MM.1S (cell line): ENCODE measurements around the gene KLHL24.
"Not testable (repeated sequence)": the region's sequence is repeated elsewhere in the genome, so short reads cannot be mapped to it uniquely, and the experiment has no call there.

Experiments
- DNase-seq: peaks from one replicate; pipeline ENCODE4 v3.0.0-alpha.2; 2015
- H2AFZ ChIP-seq: fragments of 300-600 bp; sonication (generic); 2 replicates; pipeline ENCODE4 v1.6.0; 2016; ENCODE audit warnings: antibody characterized with exemption, low read length
- H3F3A ChIP-seq: fragments of 300-600 bp; sonication (generic); 2 replicates; pipeline ENCODE4 v1.6.1; 2016; ENCODE audit warnings: mild to moderate bottlenecking, antibody characterized with exemption, low read length, moderate library complexity, mixed read lengths; ENCODE audit not compliant: insufficient read depth
- H3K27ac ChIP-seq: fragments of 300-600 bp; sonication (generic); 2 replicates; pipeline ENCODE4 v1.5.1; 2016; ENCODE audit warnings: mild to moderate bottlenecking, low read length
- H3K27me3 ChIP-seq: fragments of 300-600 bp; sonication (generic); replicated peaks from 2 replicates; pipeline ENCODE4 v1.6.0; 2016; ENCODE audit warnings: low read length; ENCODE audit not compliant: insufficient read depth
- H3K36me3 ChIP-seq: fragments of 300-600 bp; sonication (generic); replicated peaks from 2 replicates; pipeline ENCODE4 v1.6.1; 2016; ENCODE audit warnings: mild to moderate bottlenecking, low read length, mixed read lengths; ENCODE audit not compliant: insufficient read depth
- H3K4me1 ChIP-seq: fragments of 300-600 bp; sonication (generic); 2 replicates; pipeline ENCODE4 v1.6.1; 2016; ENCODE audit warnings: low read length, mixed read lengths
- H3K4me2 ChIP-seq: fragments of 300-600 bp; sonication (generic); 2 replicates; pipeline ENCODE4 v1.6.0; 2016; ENCODE audit warnings: low read depth, low read length
- H3K4me3 ChIP-seq: fragments of 300-600 bp; sonication (generic); 2 replicates; pipeline ENCODE4 v1.5.1; 2016; ENCODE audit warnings: low read length, mixed read lengths
- H3K79me2 ChIP-seq: fragments of 300-600 bp; sonication (generic); 2 replicates; pipeline ENCODE4 v1.6.1; 2016; ENCODE audit warnings: mixed run types, low read length, mixed read lengths
- H3K9ac ChIP-seq: fragments of 300-600 bp; sonication (generic); 2 replicates; pipeline ENCODE4 v1.6.1; 2016; ENCODE audit warnings: low read length, mixed read lengths
- H3K9me2 ChIP-seq: fragments of 300-600 bp; sonication (generic); replicated peaks from 2 replicates; pipeline ENCODE4 v1.6.1; 2016; ENCODE audit warnings: mild to moderate bottlenecking, low read length, mixed read lengths; ENCODE audit not compliant: insufficient read depth
- H3K9me3 ChIP-seq: fragments of 300-600 bp; sonication (generic); replicated peaks from 2 replicates; pipeline ENCODE4 v1.6.1; 2016; ENCODE audit warnings: mild to moderate bottlenecking, low read length, mixed read lengths; ENCODE audit not compliant: insufficient read depth
- H4K20me1 ChIP-seq: fragments of 300-600 bp; sonication (generic); 2 replicates; pipeline ENCODE4 v1.6.1; 2016; ENCODE audit warnings: mild to moderate bottlenecking, low read length, moderate library complexity, mixed read lengths; ENCODE audit not compliant: insufficient read depth
- EZH2 ChIP-seq: fragments of 300-600 bp; sonication (generic); optimal IDR thresholded peaks from 2 replicates; pipeline ENCODE3; 2017; ENCODE audit warnings: low read depth, mild to moderate bottlenecking, antibody characterized with exemption, low read length, mixed read lengths
- EZH2phosphoT487 ChIP-seq: fragments of 300-600 bp; sonication (generic); IDR thresholded peaks from 2 replicates; pipeline ENCODE4 v1.6.1; 2018; ENCODE audit warnings: antibody characterized with exemption, low read length
- TF ChIP-seq, protein P1 (sequence below): fragments of 300-600 bp; sonication (generic); IDR thresholded peaks from 2 replicates; pipeline ENCODE4 v1.5.1; 2016; ENCODE audit warnings: antibody characterized with exemption, low read length, mixed read lengths

KLHL24 gene

DNA sequence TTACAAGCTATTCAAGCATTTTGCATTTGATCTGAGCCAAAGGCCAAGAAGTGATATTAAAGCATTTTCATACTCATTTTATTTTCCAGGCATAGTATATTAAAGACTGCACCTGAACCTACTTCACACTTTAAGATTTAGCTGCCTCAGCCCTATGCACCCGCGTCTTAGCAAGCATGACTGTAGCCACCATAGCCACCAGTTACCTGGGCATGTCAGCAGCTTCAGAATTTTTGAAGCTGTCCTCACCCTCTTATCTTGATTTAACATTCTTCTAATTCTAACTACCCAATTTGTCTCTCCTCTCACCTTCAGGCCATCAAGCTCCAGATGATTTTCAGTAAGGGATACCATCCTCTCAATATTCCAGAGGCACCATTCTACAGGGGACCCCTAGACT lies 40.8 kb upstream of the KLHL24 start:
- Histone ChIP-seq H3K9me2 (no peaks in the 10 kb centered on the region), H3K79me2 (no peaks in the 10 kb centered on the region), H4K20me1 (no peaks in the 10 kb centered on the region), H3K9me3 (no peaks in the 10 kb centered on the region), H3K27me3 (no peaks in the 10 kb centered on the region), H3K36me3 (no peaks in the 10 kb centered on the region), H3K4me1 (peaks cover 14% of the 10 kb centered on the region), H2AFZ (no peak overlapping the region), H3K27ac (no peak overlapping the region), H3F3A (peaks cover 5% of the 10 kb centered on the region; the same call in 1 of the 2 replicates), H3K9ac (no peak overlapping the region), H3K4me3 (no peak overlapping the region), H3K4me2 (no peak overlapping the region)
- DNase-seq: no peak
- TF ChIP-seq EZH2phosphoT487 (no peak), EZH2 (no peak)
- TF ChIP-seq, protein P1, sequence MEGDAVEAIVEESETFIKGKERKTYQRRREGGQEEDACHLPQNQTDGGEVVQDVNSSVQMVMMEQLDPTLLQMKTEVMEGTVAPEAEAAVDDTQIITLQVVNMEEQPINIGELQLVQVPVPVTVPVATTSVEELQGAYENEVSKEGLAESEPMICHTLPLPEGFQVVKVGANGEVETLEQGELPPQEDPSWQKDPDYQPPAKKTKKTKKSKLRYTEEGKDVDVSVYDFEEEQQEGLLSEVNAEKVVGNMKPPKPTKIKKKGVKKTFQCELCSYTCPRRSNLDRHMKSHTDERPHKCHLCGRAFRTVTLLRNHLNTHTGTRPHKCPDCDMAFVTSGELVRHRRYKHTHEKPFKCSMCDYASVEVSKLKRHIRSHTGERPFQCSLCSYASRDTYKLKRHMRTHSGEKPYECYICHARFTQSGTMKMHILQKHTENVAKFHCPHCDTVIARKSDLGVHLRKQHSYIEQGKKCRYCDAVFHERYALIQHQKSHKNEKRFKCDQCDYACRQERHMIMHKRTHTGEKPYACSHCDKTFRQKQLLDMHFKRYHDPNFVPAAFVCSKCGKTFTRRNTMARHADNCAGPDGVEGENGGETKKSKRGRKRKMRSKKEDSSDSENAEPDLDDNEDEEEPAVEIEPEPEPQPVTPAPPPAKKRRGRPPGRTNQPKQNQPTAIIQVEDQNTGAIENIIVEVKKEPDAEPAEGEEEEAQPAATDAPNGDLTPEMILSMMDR: no peak

DNA sequence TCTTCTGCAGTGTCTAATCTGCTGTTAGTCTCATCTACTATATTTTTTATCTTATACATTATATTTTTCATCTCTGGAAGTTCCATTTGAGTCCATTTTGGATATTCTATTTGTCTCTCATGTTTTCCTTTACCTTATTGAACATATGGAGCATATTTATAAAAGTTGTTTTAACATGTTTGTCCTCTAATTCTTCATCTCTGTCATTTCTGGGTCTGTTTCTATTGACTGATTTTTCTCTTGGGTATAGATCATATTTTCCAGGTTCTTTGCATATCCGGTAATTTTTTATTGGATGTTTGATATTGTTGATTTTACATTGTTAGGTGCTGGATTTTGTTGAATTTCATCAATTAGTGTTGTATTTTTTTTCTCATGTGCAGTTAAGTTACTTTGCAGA lies 37.5 kb upstream of the KLHL24 start:
- H4K20me1 ChIP-seq: no peaks in the 10 kb centered on the region
- no peak for TF ChIP-seq EZH2phosphoT487
- TF ChIP-seq, protein P1: no peak
- TF ChIP-seq EZH2: no peak
- H3K4me3 ChIP-seq: no peak overlapping the region
- DNase-seq: no peak
- H3K9me3 ChIP-seq: no peaks in the 10 kb centered on the region
- no peak overlapping the region for H3K9ac ChIP-seq
- no peaks in the 10 kb centered on the region for H3K9me2 ChIP-seq
- H2AFZ ChIP-seq: no peak overlapping the region
- no peak overlapping the region for H3K4me2 ChIP-seq
- H3K36me3 ChIP-seq: no peaks in the 10 kb centered on the region
- no peak overlapping the region for H3K27ac ChIP-seq
- no peaks in the 10 kb centered on the region for H3F3A ChIP-seq
- H3K79me2 ChIP-seq: no peaks in the 10 kb centered on the region
- H3K4me1 ChIP-seq: no peaks in the 10 kb centered on the region
- H3K27me3 ChIP-seq: no peaks in the 10 kb centered on the region

DNA sequence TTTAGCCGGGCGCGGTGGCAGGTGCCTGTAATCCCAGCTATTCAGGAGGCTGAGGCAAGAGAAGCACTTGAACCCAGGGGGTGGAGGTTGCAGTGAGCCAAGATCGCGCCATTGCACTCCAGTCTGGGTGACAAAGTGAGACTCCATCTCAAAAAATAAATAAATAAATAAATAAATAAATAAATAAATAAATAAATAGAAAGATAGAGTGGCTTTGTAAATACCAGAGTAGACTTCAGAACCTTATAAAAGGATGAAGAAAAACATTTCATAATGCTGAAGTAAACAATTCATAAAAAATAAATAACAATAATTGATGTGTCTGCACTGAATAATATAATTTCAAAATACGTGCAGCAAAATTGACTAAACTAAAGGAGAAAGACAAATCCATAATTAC lies 24.1 kb upstream of the KLHL24 start:
- not testable (repeated sequence) for H3K27me3 ChIP-seq, H3K79me2 ChIP-seq, H3K4me3 ChIP-seq, H3K4me2 ChIP-seq, H3K9ac ChIP-seq, DNase-seq, H2AFZ ChIP-seq, H4K20me1 ChIP-seq, H3K27ac ChIP-seq, H3K9me3 ChIP-seq, H3K9me2 ChIP-seq, H3F3A ChIP-seq, H3K36me3 ChIP-seq
- peaks cover 13% of the 10 kb centered on the region for H3K4me1 ChIP-seq

DNA sequence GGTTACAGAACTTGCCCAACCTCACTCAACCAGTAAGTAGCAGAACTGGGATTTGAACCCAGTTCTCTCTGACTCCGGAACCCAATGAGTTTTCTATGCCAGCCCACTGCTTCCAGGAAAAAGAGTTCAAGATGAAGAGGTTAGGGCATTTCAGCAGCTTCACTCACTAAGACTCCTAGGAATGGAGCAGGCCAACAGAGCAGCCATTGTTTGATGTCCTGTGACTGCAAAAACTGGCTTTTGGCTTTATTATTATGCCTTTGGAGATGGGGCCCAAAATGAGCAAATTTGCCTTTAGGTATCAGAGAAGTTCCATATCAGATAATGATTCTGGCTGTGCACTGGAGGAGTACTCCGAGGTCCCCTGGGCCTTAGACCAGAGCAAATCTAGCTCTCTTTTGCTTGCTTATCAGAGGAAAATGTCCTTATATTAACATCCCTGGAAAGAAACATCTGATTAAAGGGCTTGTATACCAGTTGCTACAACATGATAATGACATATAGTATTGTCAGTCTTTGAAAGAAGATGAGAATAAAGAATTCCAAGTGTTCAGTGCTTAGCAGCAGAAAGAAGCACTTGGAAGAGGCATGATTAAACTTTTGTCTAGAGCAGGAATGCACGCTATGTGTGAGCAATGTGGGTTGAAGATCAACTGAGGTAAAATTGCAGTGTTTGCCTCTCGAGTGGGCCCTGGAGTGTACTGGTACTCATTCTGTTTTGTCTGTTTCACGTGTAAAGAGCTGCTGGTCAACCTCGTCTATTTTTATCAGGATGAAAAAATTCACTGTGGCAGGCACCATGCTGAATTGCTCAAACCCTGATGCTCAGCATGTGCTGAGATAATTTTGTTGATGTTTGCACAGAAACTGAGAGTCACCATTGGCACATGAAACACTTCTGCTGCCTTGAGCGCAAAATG lies 21.8 kb upstream of the KLHL24 start:
- Histone ChIP-seq H3K79me2 (no peaks in the 10 kb centered on the region), H4K20me1 (no peaks in the 10 kb centered on the region), H3K4me1 (peaks cover 13% of the 10 kb centered on the region), H3F3A (no peaks in the 10 kb centered on the region), H3K4me3 (no peak overlapping the region), H3K36me3 (no peaks in the 10 kb centered on the region), H3K27ac (no peak overlapping the region), H3K9me2 (no peaks in the 10 kb centered on the region), H3K4me2 (peak overlapping the region; percentile 1; the same call in 1 of the 2 replicates), H3K9ac (no peak overlapping the region), H3K27me3 (no peaks in the 10 kb centered on the region), H2AFZ (peak overlapping the region; percentile 5; the same call in 1 of the 2 replicates), H3K9me3 (no peaks in the 10 kb centered on the region)
- DNase-seq: peak; percentile 49
- no peak for TF ChIP-seq EZH2
- no peak for TF ChIP-seq EZH2phosphoT487
- TF ChIP-seq, protein P1: no peak
